GM12878 (cell line): ENCODE measurements around the gene TMEM235. TPM values are rescaled to one million over a fixed set of nuclear protein-coding genes. Genes with fewer than 3 reads are reported as not detected.
"Not testable (repeated sequence)": the region's sequence is repeated elsewhere in the genome, so short reads cannot be mapped to it uniquely, and the experiment has no call there.

Experiments
- ATAC-seq: fragments of 200-7000 bp; cut with Tn5 transposase; 3 replicates; pipeline ENCODE4 v1.9.1; 2020; ENCODE audit warnings: mild to moderate bottlenecking, moderate library complexity
- BruUV-seq: library from RNA; stranded (reverse); fragments of 400-500 nt; replicated peaks from 2 replicates; lab custom pipeline; 2021; lab: Mats Ljungman, UMichigan
- CTCF ChIA-PET: fragments of 300-600 bp; sonication (Branson Sonifier 250); formaldehyde crosslinking; extraction: SDS; loops from one replicate; lab custom pipeline; 2021; ENCODE audit warnings: inconsistent platforms; lab: Yijun Ruan, JAX
- POLR2A ChIA-PET: fragments of 350-600 bp; formaldehyde crosslinking; extraction: SDS; loops from one replicate; lab custom pipeline; 2021; ENCODE audit warnings: inconsistent platforms; lab: Charles Lee
- RAD21 ChIA-PET: fragments of 300-600 bp; sonication (Branson Sonifier 250); formaldehyde crosslinking; loops from one replicate; lab custom pipeline; 2023; ENCODE audit warnings: antibody characterized with exemption; ENCODE audit not compliant: unreplicated experiment; lab: Charles Lee
- SMC1A ChIA-PET: fragments of 300-600 bp; sonication (Branson Sonifier 250); formaldehyde crosslinking; loops from one replicate; lab custom pipeline; 2023; ENCODE audit not compliant: unreplicated experiment, uncharacterized antibody; lab: Charles Lee
- DNase-seq: peaks from one replicate; pipeline ENCODE4 v3.0.0-alpha.2; 2011; ENCODE audit warnings: low read depth, low spot score
- FAIRE-seq: peaks from 3 replicates; lab custom pipeline; 2011; peaks lifted over from hg19 to GRCh38; lab: Jason Lieb, UNC
- H2AFZ ChIP-seq: 2 replicates; pipeline ENCODE4 v1.6.0; 2011; ENCODE audit warnings: low read depth, low read length, control low read depth; ENCODE audit not compliant: control insufficient read depth
- H3K27ac ChIP-seq: 2 replicates; pipeline ENCODE4 v1.5.1; 2011; ENCODE audit warnings: control low read depth; ENCODE audit not compliant: control insufficient read depth, insufficient read depth
- H3K27me3 ChIP-seq, 2 experiments: replicated peaks in 1 of 2; 2 replicates each; pipeline versions ENCODE4 v1.6.0 to v1.6.1; 2011; ENCODE audit warnings: low read length in 1 of 2; ENCODE audit not compliant: control insufficient read depth in 2 of 2, insufficient read depth in 2 of 2
- H3K36me3 ChIP-seq, 2 experiments: 2 replicates each; pipeline ENCODE4 v1.5.1; 2011; ENCODE audit warnings: low read length in 1 of 2; ENCODE audit not compliant: control insufficient read depth in 2 of 2, insufficient read depth in 2 of 2
- H3K4me1 ChIP-seq: 2 replicates; pipeline ENCODE4 v1.6.1; 2011; ENCODE audit warnings: mild to moderate bottlenecking, low read length, moderate library complexity, mixed read lengths; ENCODE audit not compliant: control insufficient read depth, insufficient read depth
- H3K4me2 ChIP-seq: 2 replicates; pipeline ENCODE4 v1.6.0; 2011; ENCODE audit warnings: control low read depth; ENCODE audit not compliant: control insufficient read depth, insufficient read depth
- H3K4me3 ChIP-seq: fragments of 200-600 bp; sonication (generic); 2 replicates; pipeline ENCODE4 v1.5.1; 2016
- H3K79me2 ChIP-seq: 2 replicates; pipeline ENCODE4 v1.6.0; 2011; ENCODE audit warnings: low read length; ENCODE audit not compliant: control insufficient read depth, insufficient read depth
- H3K9ac ChIP-seq: 2 replicates; pipeline ENCODE4 v1.8.0; 2011; ENCODE audit warnings: low read length, control low read depth, mixed read lengths; ENCODE audit not compliant: control insufficient read depth, insufficient read depth
- H3K9me3 ChIP-seq: replicated peaks from 3 replicates; pipeline ENCODE4 v1.5.1; 2011; ENCODE audit warnings: mild to moderate bottlenecking, low read length; ENCODE audit not compliant: control insufficient read depth, insufficient read depth
- H4K20me1 ChIP-seq: 2 replicates; pipeline ENCODE4 v1.6.0; 2011; ENCODE audit not compliant: control insufficient read depth, insufficient read depth
- LARP7 ChIP-seq: fragments of 450-650 bp; IDR thresholded peaks from 2 replicates; pipeline ENCODE4 v1.6.1; 2017; ENCODE audit warnings: mild to moderate bottlenecking
- SMAD5 ChIP-seq: IDR thresholded peaks from 2 replicates; pipeline ENCODE4 v1.6.1; 2016; ENCODE audit warnings: antibody characterized with exemption, low read depth
- WGBS: methylation state at CpG from one replicate; pipeline ENCODE4 v1.1.6; 2016; ENCODE audit warnings: low lambda C conversion rate; ENCODE audit not compliant: insufficient replicate concordance, insufficient coverage; ENCODE audit errors: missing lambda C conversion rate; 5-methylcytosine and 5-hydroxymethylcytosine counted together
- in situ Hi-C: fragments of 300-500 bp; cut with MboI; formaldehyde crosslinking; loops from 9 replicates; pipeline ENCODE4 v1.14.3; 2018; ENCODE audit warnings: mixed read lengths
- intact Hi-C: fragments of 100-400 bp; cut with micrococcal nuclease; formaldehyde crosslinking; loops from one replicate; pipeline ENCODE4 v1.14.2; 2022; ENCODE audit not compliant: unreplicated experiment
- polyA plus RNA-seq, 11 experiments: library from polyadenylated mRNA; depleted of rRNA in 4 of 11; unstranded in 6 of 11; stranded (reverse) in 5 of 11; fragments of >200 nt; fragmentation: Nextera tagmentation in 4 of 11; fragmentation: Illumina TruSeq in 1 of 11; extraction: Ambion mirVana in 4 of 11; extraction: Trizol in 1 of 11; gene quantifications; 1 replicate in 1 of 11; 2 replicates in 10 of 11; pipeline versions ENCODE4 v1.2.1 to v1.2.3, GENCODE V29; 2011 to 2016; ENCODE audit warnings: inconsistent platforms in 2 of 11, missing spikeins in 2 of 11, low read depth in 1 of 11
- total RNA-seq, 4 experiments: library from RNA; depleted of rRNA in 3 of 4; stranded (reverse); fragments of >200 nt in 3 of 4; fragmentation: Illumina TruSeq in 1 of 4; extraction: Trizol in 1 of 4; gene quantifications; 2 replicates each; pipeline versions ENCODE4 v1.2.1 to v1.2.3, GENCODE V29; 2013 to 2021

TMEM235 gene
- total and polyA plus RNA-seq, 10 of the 15 experiments (the other 5 are each of a cell fraction or from before 2014, with no cell fraction given): not detected

DNA sequence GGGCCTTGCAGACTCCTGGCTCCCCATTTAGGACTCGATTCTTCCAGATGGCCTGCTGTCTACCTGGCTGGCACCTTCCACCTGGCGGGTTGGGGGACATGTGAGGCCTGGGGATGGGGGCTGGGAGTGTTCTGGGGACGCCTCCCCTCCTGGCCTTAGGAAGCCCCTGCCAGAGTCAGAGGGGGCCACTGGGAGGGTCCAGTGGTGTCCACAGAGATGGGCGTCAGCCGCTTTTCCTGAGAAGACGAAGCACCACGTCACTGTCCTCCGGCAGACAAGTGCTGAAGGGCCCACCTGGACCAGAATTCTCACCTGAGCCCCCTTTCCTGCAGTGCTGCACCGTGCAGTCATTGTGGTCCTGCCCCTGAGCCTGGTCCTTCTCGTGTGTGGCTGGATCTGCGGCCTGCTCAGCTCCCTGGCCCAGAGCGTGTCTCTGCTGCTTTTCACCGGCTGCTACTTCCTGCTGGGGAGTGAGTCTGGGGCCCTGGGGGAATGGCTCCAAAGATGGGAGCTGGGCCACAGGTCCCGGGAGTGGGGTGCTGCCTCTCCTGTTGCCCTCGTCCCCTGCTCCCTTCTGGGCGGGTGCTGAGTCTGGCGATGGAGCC, 2.9 kb downstream of the TMEM235 start:
- WGBS: 56% methylated on average over 17 of the region's 17 CpGs
- in situ Hi-C loops (no loop called here), intact Hi-C loops (no loop called here)
- Histone ChIP-seq H3K79me2 (no peaks in the 10 kb centered on the region), H2AFZ (no peak overlapping the region), H3K9ac (no peak overlapping the region), H4K20me1 (no peaks in the 10 kb centered on the region), H3K27ac (no peak overlapping the region), H3K36me3 (no peaks in the 10 kb centered on the region), H3K4me1 (peaks cover 2% of the 10 kb centered on the region; the same call in 1 of the 2 replicates), H3K4me3 (no peak overlapping the region), H3K4me2 (no peak overlapping the region), H3K27me3 (peaks cover 6 to 9% of the 10 kb centered on the region in 2 experiments; a peak in 3 of 4 replicates), H3K9me3 (no peaks in the 10 kb centered on the region)
- FAIRE-seq: no peak
- ChIA-PET POLR2A (no interaction called here), RAD21 (no interaction called here), SMC1A (no interaction called here), CTCF (interaction anchor here (1.0 kb wide), 1 partner anchor 149 kb away, joined by 3 read pairs; no protein-coding TSS in a partner anchor)
- TF ChIP-seq SMAD5 (no peak), LARP7 (no peak)
- BruUV-seq: no TSS peak
- no peak for DNase-seq
- ATAC-seq: no peak

DNA sequence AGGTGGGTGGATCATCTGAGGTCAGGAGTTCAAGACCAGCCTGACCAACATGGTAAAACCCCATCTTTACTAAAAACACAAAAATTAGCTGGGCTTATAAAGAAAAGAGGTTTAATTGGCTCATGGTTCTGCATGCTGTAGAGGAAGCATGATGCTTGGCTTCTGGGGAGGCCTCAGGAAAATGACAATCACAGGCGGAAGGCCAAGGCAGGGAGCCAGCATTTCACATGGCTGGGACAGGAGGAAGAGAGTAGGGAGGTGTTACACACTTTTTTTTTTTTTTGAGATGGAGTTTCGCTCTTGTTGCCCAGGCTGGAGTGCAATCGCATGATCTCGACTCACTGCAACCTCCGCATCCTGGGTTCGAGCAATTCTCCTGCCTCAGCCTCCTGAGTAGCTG, 3.6 kb downstream of the TMEM235 start:
- SMC1A ChIA-PET, H3K79me2 ChIP-seq, H3K36me3 ChIP-seq, H3K9me3 ChIP-seq, BruUV-seq, H3K27me3 ChIP-seq, H2AFZ ChIP-seq, RAD21 ChIA-PET, DNase-seq, FAIRE-seq, in situ Hi-C loops, ATAC-seq, intact Hi-C loops, H4K20me1 ChIP-seq, H3K27ac ChIP-seq, H3K4me1 ChIP-seq, H3K4me2 ChIP-seq, H3K9ac ChIP-seq, H3K4me3 ChIP-seq, POLR2A ChIA-PET: not testable (repeated sequence)
- 80% methylated on average over 5 of the region's 6 CpGs for WGBS
- CTCF ChIA-PET: interaction anchor here (1.0 kb wide), 1 partner anchor 150 kb away, joined by 3 read pairs; no protein-coding TSS in a partner anchor
